ENCODE results near the gene ROR1.

DNA sequence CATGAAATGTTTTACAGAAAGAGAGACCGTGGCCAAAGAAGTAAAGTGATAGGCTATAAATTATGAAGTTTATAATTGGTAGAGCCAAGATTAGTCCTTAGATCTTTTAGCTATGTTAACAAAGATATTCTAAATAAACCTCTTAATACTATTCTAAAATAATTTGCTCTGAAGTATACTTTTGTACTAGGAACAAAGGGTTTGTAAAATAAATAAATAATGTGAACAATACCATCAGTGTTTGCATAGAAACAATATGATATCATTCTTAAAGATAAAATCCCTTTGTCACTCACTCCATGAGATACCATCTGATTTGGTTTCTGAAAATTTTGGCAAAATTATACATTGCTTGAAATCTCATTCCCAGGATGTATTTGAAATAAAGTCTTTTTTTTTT lies 322.0 kb downstream of the ROR1 start:
- TF ChIP-seq, protein P1, sequence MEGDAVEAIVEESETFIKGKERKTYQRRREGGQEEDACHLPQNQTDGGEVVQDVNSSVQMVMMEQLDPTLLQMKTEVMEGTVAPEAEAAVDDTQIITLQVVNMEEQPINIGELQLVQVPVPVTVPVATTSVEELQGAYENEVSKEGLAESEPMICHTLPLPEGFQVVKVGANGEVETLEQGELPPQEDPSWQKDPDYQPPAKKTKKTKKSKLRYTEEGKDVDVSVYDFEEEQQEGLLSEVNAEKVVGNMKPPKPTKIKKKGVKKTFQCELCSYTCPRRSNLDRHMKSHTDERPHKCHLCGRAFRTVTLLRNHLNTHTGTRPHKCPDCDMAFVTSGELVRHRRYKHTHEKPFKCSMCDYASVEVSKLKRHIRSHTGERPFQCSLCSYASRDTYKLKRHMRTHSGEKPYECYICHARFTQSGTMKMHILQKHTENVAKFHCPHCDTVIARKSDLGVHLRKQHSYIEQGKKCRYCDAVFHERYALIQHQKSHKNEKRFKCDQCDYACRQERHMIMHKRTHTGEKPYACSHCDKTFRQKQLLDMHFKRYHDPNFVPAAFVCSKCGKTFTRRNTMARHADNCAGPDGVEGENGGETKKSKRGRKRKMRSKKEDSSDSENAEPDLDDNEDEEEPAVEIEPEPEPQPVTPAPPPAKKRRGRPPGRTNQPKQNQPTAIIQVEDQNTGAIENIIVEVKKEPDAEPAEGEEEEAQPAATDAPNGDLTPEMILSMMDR (IDR thresholded peaks at IDR 0.05), result no peak
- TF ChIP-seq EZH2 (IDR thresholded peaks at IDR 0.05; ENCODE audit: borderline replicate concordance, insufficient read depth, low read depth, low read length, poor library complexity, severe bottlenecking), result no peak
